GM19452 (cell line): ENCODE data around the gene RIBC2.
"Not testable (repeated sequence)": the region's sequence is repeated elsewhere in the genome, so short reads cannot be mapped to it uniquely, and the experiment has no call there.

Source experiments
- ATAC-seq: cut with Tn5 transposase; IDR thresholded peaks from one replicate; pipeline ENCODE4 v1.9.1; 2021; ENCODE audit not compliant: unreplicated experiment

The RIBC2 gene

GRCh38 chr22:45423524-45423923 is 10.0 kb downstream of the RIBC2 start:
- no peak for ATAC-seq

- no peak for ATAC-seq
These were observed 10.8 kb downstream of the RIBC2 start for GRCh38 chr22:45424241-45424731.

GRCh38 chr22:45425101-45425500 is 11.6 kb downstream of the RIBC2 start:
- ATAC-seq = no peak

- no peak for ATAC-seq
These were observed 12.2 kb downstream of the RIBC2 start for GRCh38 chr22:45425531-45426265.

- no peak for ATAC-seq
These were observed 12.9 kb downstream of the RIBC2 start for GRCh38 chr22:45426387-45426786.

- ATAC-seq = no peak
These were observed 13.6 kb downstream of the RIBC2 start for GRCh38 chr22:45427114-45427513.

- ATAC-seq = no peak
These were observed 15.2 kb downstream of the RIBC2 start for GRCh38 chr22:45428391-45429385.

GRCh38 chr22:45429424-45429823 is 15.9 kb downstream of the RIBC2 start:
- no peak for ATAC-seq

GRCh38 chr22:45429981-45430775 is 16.7 kb downstream of the RIBC2 start:
- ATAC-seq = no peak

GRCh38 chr22:45430871-45431270 is 17.4 kb downstream of the RIBC2 start:
- no peak for ATAC-seq

- ATAC-seq = no peak
These were observed 21.5 kb downstream of the RIBC2 start for GRCh38 chr22:45434981-45435380.

- no peak for ATAC-seq
These were observed 22.1 kb downstream of the RIBC2 start for GRCh38 chr22:45435544-45436139.

GRCh38 chr22:45436871-45437517 is 23.5 kb downstream of the RIBC2 start:
- ATAC-seq = not testable (repeated sequence)

GRCh38 chr22:45438336-45438735 is 24.8 kb downstream of the RIBC2 start:
- ATAC-seq = no peak

- ATAC-seq = not testable (repeated sequence)
These were observed 27.2 kb downstream of the RIBC2 start for GRCh38 chr22:45440688-45441087.

GRCh38 chr22:45441138-45441537 is 27.6 kb downstream of the RIBC2 start:
- no peak for ATAC-seq

GRCh38 chr22:45442116-45442515 is 28.6 kb downstream of the RIBC2 start:
- ATAC-seq = no peak

- no peak for ATAC-seq
These were observed 30.7 kb downstream of the RIBC2 start for GRCh38 chr22:45444168-45444567.

- ATAC-seq = no peak
These were observed 31.7 kb downstream of the RIBC2 start for GRCh38 chr22:45445031-45445710.
